GM12892 (cell line): ENCODE measurements around the gene ANXA6.
A peak's percentile ranks its signal among the peaks of the same experiment; 100 is the strongest.

Experiments
- DNase-seq: peaks from one replicate; pipeline ENCODE4 v3.0.0; 2011; ENCODE audit not compliant: insufficient read length
- FAIRE-seq: peaks from 2 replicates; lab custom pipeline; 2011; peaks lifted over from hg19 to GRCh38; lab: Jason Lieb, UNC
- POLR2A ChIP-seq: IDR thresholded peaks from 2 replicates; pipeline ENCODE4 v1.6.1; 2011; ENCODE audit warnings: low read depth, low read length, control low read depth
- POLR2AphosphoS5 ChIP-seq: IDR thresholded peaks from 2 replicates; pipeline ENCODE4 v1.6.1; 2011; ENCODE audit warnings: low read depth, low read length, control low read depth
- TAF1 ChIP-seq: IDR thresholded peaks from 2 replicates; pipeline ENCODE4 v1.6.1; 2011; ENCODE audit warnings: low read depth, mild to moderate bottlenecking, control low read depth, low read length, borderline replicate concordance

Gene ANXA6

GRCh38 chr5:151062405-151063141 lies 95.0 kb downstream of the ANXA6 start:
- FAIRE-seq = no peak
- no peak for TF ChIP-seq POLR2A
- TF ChIP-seq POLR2AphosphoS5 = no peak
- TF ChIP-seq TAF1 = no peak
- DNase-seq = no peak

GRCh38 chr5:151060742-151061141 lies 96.8 kb downstream of the ANXA6 start:
- FAIRE-seq (no peak), DNase-seq (no peak)
- TF ChIP-seq POLR2A (no peak), POLR2AphosphoS5 (no peak), TAF1 (no peak)

DNA sequence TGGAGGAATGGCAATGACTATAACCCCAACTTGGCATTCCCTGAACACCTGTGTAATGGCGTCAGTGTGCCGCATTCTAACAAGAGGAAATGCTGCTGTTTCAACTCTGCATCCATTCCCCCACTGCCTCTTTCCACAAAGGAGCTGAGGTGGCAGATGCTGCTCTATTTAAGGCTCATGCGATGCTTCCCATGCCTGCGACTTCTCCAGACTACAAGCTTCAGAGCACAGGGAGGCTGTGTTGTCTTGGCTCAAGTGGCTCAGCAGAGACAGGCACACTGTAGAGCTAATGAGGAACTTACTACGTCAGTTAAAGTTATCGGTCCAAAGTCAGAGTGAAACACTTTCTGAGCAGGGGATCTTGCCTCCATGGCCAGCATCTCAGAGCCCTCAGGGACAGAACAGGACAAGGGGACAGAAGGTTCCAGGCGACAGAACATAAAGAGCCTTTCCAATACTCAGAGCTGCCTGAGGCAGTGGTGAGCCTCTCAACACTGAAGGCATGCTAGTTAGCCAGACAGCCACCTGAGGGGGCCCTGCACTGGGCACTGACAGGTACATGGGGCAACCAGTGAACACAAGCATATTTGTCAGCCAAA lies 98.6 kb downstream of the ANXA6 start:
- TF ChIP-seq POLR2A = 0 out of 2 replicates have a peak, but pooled peaks have one; percentile 24
- TF ChIP-seq POLR2AphosphoS5 = no peak
- peak; percentile 87 for FAIRE-seq
- DNase-seq = no peak

- TF ChIP-seq TAF1 (no peak), POLR2AphosphoS5 (no peak), POLR2A (no peak)
- DNase-seq (no peak), FAIRE-seq (peak; percentile 9)
Measured at GRCh38 chr5:151058301-151058700, 99.3 kb downstream of the ANXA6 start.

- DNase-seq = no peak
- no peak for FAIRE-seq
- TF ChIP-seq POLR2AphosphoS5 (no peak), TAF1 (no peak), POLR2A (no peak)
Measured at GRCh38 chr5:151056379-151057325, 100.9 kb downstream of the ANXA6 start.

DNA sequence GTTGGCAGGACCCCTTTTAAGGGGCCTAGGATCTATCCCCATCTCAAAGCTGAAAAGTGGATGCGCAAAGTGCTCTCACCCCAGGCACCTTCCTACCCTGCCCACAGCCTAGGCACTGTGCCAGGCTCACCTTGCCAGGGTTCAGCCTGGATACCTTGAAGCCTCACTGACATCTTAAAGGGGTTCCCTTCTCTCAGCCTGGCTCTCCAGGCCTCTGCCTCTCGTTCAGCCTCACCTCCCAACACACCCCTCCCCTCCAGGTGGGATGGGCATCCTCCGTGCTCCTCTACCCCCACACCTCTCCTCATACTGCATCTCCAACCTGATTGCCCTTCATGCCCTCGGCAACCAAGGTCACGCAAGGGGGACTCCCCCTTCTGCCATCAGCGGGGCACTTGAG lies 102.2 kb downstream of the ANXA6 start:
- DNase-seq (no peak), FAIRE-seq (peak; percentile 71)
- TF ChIP-seq TAF1 (no peak), POLR2AphosphoS5 (no peak), POLR2A (no peak)

DNA sequence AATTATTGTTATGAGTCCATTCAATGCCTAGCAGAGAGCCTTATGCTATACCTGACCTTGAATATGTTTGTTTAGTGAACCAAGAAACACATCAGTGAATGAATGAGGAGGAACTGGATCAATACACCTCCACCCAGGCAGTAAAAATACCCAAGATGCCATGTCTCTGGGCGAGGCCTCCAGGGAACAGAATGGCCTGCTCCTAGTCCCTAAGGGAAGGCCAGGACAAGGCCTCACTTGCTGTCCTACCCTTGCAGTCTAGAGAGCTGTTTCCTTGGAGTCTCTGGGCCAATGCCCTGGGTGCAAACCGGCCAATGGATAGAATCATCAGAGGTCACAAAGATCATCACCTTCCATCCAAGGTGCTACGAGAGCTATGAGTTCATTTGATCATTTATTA lies 102.9 kb downstream of the ANXA6 start:
- TF ChIP-seq POLR2AphosphoS5 = no peak
- no peak for TF ChIP-seq TAF1
- no peak for TF ChIP-seq POLR2A
- no peak for FAIRE-seq
- no peak for DNase-seq

DNA sequence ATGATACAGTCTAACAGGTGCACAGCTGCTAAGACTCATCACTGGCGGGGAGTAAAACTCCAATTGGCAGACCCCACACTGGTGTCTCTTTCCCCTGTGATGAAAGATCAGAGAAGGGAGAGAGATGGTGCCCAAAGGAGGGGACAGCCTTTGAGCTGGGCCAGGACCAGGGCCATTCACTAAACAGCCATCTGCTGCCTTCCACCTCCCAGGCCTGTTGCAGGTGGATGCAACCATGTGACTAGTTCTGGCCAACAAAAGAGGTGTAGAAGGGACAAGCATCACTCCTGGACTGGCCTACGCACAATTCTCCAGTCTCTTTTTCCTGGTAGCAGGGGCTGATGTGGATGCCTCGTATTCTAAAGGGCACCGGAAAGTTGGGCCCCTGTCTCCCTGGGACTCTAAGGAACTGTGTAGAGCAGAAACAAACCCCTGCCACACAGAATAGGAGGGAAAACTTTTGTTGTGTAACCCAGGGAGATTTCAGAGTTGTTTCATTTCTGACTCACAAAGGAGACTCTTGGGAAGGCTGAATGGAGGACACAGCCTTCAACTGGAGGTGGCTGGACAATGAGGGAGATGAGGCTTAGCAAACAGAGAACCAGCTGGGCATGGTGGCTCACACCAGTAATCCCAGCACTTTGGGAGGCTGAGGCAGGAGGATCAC lies 103.7 kb downstream of the ANXA6 start:
- DNase-seq (no peak), FAIRE-seq (no peak)
- TF ChIP-seq TAF1 (no peak), POLR2AphosphoS5 (no peak), POLR2A (no peak)

DNA sequence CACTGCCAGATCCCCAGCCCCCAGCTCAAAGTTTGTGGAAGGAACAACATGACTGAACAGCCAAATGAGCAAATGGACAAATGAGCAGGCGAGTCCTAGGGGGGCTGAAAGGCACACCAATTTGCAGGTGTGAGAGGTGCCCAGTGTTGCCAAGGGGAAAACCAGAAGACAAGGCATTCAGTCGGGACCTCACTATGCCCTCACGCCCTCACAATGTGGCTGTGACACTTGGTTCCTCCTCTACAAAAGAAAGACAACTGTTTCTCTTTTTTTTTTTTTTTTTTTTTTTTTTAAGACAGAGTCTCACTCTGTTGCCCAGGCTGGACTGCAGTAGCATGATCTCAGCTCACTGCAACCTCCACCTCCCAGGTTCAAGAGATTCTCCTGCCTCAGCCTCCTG lies 104.7 kb downstream of the ANXA6 start:
- FAIRE-seq (no peak), DNase-seq (no peak)
- TF ChIP-seq POLR2AphosphoS5 (no peak), POLR2A (no peak), TAF1 (no peak)

GRCh38 chr5:151051931-151052608 lies 105.5 kb downstream of the ANXA6 start:
- DNase-seq = no peak
- no peak for TF ChIP-seq POLR2A
- TF ChIP-seq TAF1 = no peak
- TF ChIP-seq POLR2AphosphoS5 = no peak
- FAIRE-seq = no peak
